ENCODE measurements around the gene SCGB1C1.

DNA sequence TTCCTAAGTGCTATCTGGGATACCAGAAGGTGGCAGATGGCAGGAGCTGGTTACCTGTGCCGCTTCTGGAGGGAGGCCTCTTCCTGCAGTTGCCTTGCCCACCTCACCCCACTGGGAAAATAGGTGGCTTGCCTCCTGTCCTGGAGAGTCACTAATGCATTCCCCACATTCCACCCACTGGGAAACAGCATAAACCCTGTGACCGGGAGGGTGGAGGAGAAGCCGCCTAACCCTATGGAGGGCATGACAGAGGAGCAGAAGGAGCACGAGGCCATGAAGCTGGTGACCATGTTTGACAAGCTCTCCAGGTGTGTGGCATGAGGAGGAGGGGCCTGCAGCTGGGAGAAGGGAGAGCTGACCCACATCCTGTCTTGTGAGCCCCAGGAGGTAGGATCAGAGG is 20.2 kb downstream of the SCGB1C1 start:
- TF ChIP-seq EP300 (IDR thresholded peaks at IDR 0.05; ENCODE audit: borderline replicate concordance) = no peak
- TF ChIP-seq, protein P1, sequence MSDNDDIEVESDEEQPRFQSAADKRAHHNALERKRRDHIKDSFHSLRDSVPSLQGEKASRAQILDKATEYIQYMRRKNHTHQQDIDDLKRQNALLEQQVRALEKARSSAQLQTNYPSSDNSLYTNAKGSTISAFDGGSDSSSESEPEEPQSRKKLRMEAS (IDR thresholded peaks at IDR 0.05) = no peak

Measured in Ishikawa (cell line).